A673 (cell line): ENCODE data around the gene SLC35A4. TPM values are rescaled to one million over a fixed set of nuclear protein-coding genes. Genes with fewer than 3 reads are reported as not detected.

Experiments used
- BruUV-seq: library from RNA; stranded (reverse); fragments of 400-500 nt; replicated peaks from 2 replicates; lab custom pipeline; 2021; lab: Mats Ljungman, UMichigan
- CTCF ChIA-PET: fragments of 300-600 bp; sonication (Branson Sonifier 250); formaldehyde crosslinking; loops from one replicate; lab custom pipeline; 2022; ENCODE audit warnings: antibody characterized with exemption; lab: Charles Lee
- POLR2A ChIA-PET: fragments of 300-600 bp; sonication (Branson Sonifier 250); formaldehyde crosslinking; loops from one replicate; lab custom pipeline; 2022; ENCODE audit warnings: antibody characterized with exemption; ENCODE audit not compliant: low non-redundant PET; lab: Charles Lee
- DNase-seq: peaks from one replicate; pipeline ENCODE4 v3.0.0-alpha.2; 2015; ENCODE audit warnings: low spot score
- H3K27ac ChIP-seq: fragments of 200-600 bp; sonication (generic); 2 replicates; pipeline ENCODE4 v1.5.1; 2016; ENCODE audit warnings: mixed run types, low read depth, mild to moderate bottlenecking, mixed read lengths, antibody characterized with exemption, low read length; ENCODE audit not compliant: poor library complexity, severe bottlenecking
- H3K27me3 ChIP-seq: fragments of 200-600 bp; sonication (generic); replicated peaks from 2 replicates; pipeline ENCODE4 v1.6.1; 2017; ENCODE audit warnings: mixed run types, low read depth, mild to moderate bottlenecking, mixed read lengths, antibody characterized with exemption, low read length; ENCODE audit not compliant: insufficient read depth, poor library complexity
- H3K36me3 ChIP-seq: fragments of 200-600 bp; sonication (generic); 2 replicates; pipeline ENCODE4 v1.6.1; 2016; ENCODE audit warnings: mixed run types, mild to moderate bottlenecking, mixed read lengths, antibody characterized with exemption, low read length; ENCODE audit not compliant: insufficient read depth, poor library complexity, severe bottlenecking
- H3K4me1 ChIP-seq: fragments of 200-600 bp; sonication (generic); 2 replicates; pipeline ENCODE4 v1.6.1; 2017; ENCODE audit warnings: mixed run types, mild to moderate bottlenecking, mixed read lengths, antibody characterized with exemption, low read length; ENCODE audit not compliant: insufficient read depth, poor library complexity, severe bottlenecking
- H3K4me3 ChIP-seq: fragments of 200-600 bp; sonication (generic); 2 replicates; pipeline ENCODE4 v1.5.1; 2016; ENCODE audit warnings: low read depth, mixed run types, mild to moderate bottlenecking, mixed read lengths, low read length; ENCODE audit not compliant: poor library complexity, severe bottlenecking
- H3K9me3 ChIP-seq: fragments of 200-600 bp; sonication (generic); 2 replicates; pipeline ENCODE4 v1.6.1; 2016; ENCODE audit warnings: mixed run types, low read depth, mild to moderate bottlenecking, mixed read lengths, antibody characterized with exemption, low read length; ENCODE audit not compliant: poor library complexity, severe bottlenecking
- EZH2 ChIP-seq: fragments of 200-600 bp; sonication (generic); IDR thresholded peaks from 2 replicates; pipeline ENCODE4 v1.6.1; 2017; ENCODE audit warnings: borderline replicate concordance, low read depth, mild to moderate bottlenecking, mixed read lengths, antibody characterized with exemption, low read length; ENCODE audit not compliant: poor library complexity, severe bottlenecking
- intact Hi-C: fragments of 100-400 bp; cut with micrococcal nuclease; formaldehyde crosslinking; loops from one replicate; pipeline ENCODE4 v1.10.0; 2022; ENCODE audit not compliant: unreplicated experiment
- total RNA-seq: library from RNA; stranded (reverse); gene quantifications from 2 replicates; pipeline ENCODE4 v1.2.3, GENCODE V29; 2021
- TF ChIP-seq, protein P1 (sequence below): fragments of 300-800, 200-600 bp; sonication (generic); conservative IDR thresholded peaks from 2 replicates; pipeline ENCODE4 v1.5.1; 2017; ENCODE audit warnings: low read depth, mild to moderate bottlenecking, antibody characterized with exemption, low read length, moderate library complexity, mixed read lengths

SLC35A4 gene
- total RNA-seq, 1 experiment from 2014 or later: 99.6 TPM

DNA sequence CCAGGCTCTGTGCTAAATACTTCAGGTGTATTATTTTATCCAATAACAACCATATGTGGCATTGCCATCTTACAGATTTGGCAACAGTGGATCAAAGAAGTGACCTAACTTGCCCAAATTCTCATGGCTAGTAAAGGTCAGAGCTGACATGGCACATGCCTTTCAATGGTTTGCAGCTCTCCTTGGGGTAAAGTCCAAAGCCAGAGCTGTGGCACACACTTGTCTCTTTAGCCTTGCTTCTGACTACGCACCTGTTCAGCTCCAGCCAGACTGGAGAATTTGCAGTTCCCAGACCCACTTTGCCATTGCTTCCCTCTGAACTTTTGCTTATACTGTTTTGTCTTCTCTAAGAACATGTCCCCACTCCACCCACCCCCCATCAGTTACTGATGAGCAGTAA lies 5.9 kb downstream of the SLC35A4 start:
- no TSS peak for BruUV-seq
- DNase-seq: no peak
- ChIA-PET POLR2A (no interaction called here), CTCF (no interaction called here)
- no peak overlapping the region for H3K27ac ChIP-seq
- intact Hi-C loops: no loop called here
- no peak for TF ChIP-seq EZH2
- TF ChIP-seq, protein P1, sequence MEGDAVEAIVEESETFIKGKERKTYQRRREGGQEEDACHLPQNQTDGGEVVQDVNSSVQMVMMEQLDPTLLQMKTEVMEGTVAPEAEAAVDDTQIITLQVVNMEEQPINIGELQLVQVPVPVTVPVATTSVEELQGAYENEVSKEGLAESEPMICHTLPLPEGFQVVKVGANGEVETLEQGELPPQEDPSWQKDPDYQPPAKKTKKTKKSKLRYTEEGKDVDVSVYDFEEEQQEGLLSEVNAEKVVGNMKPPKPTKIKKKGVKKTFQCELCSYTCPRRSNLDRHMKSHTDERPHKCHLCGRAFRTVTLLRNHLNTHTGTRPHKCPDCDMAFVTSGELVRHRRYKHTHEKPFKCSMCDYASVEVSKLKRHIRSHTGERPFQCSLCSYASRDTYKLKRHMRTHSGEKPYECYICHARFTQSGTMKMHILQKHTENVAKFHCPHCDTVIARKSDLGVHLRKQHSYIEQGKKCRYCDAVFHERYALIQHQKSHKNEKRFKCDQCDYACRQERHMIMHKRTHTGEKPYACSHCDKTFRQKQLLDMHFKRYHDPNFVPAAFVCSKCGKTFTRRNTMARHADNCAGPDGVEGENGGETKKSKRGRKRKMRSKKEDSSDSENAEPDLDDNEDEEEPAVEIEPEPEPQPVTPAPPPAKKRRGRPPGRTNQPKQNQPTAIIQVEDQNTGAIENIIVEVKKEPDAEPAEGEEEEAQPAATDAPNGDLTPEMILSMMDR: no peak
- no peaks in the 10 kb centered on the region for H3K9me3 ChIP-seq
- peaks cover 5% of the 10 kb centered on the region for H3K4me1 ChIP-seq
- H3K36me3 ChIP-seq: peaks cover 21% of the 10 kb centered on the region
- no peak overlapping the region for H3K4me3 ChIP-seq
- H3K27me3 ChIP-seq: no peaks in the 10 kb centered on the region

GRCh38 chr5:140571105-140571504 lies 6.5 kb downstream of the SLC35A4 start:
- peaks cover 21% of the 10 kb centered on the region for H3K36me3 ChIP-seq
- H3K9me3 ChIP-seq: no peaks in the 10 kb centered on the region
- CTCF ChIA-PET: no interaction called here
- no peak overlapping the region for H3K4me3 ChIP-seq
- TF ChIP-seq EZH2: no peak
- TF ChIP-seq, protein P1: no peak
- BruUV-seq: no TSS peak
- H3K4me1 ChIP-seq: no peaks in the 10 kb centered on the region
- POLR2A ChIA-PET: no interaction called here
- intact Hi-C loops: no loop called here
- no peaks in the 10 kb centered on the region for H3K27me3 ChIP-seq
- no peak overlapping the region for H3K27ac ChIP-seq
- DNase-seq: no peak

DNA sequence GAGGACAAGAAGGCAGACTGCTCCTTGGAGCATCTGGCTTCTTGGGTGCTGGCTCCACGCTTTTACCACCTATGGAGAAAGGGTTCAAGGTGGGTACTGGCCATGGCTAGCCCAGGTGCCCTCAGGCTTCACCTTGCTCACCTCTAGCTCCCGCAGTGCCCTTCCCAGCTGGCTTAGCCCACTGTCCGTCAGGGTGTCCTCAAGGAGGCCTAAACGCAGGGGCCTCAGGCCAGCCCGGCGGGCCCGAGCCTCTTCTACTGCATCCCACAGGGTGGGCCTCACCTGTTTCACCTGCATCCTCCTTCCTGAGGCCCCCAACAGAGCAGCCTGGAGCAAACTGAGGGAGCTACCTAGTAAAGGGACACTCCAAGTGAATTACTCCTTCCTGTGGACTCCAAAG lies 9.1 kb downstream of the SLC35A4 start:
- no TSS peak for BruUV-seq
- H3K4me1 ChIP-seq: no peaks in the 10 kb centered on the region
- H3K27me3 ChIP-seq: no peaks in the 10 kb centered on the region
- ChIA-PET POLR2A (no interaction called here), CTCF (no interaction called here)
- no peak overlapping the region for H3K27ac ChIP-seq
- H3K4me3 ChIP-seq: no peak overlapping the region
- no peak for DNase-seq
- intact Hi-C loops: no loop called here
- H3K36me3 ChIP-seq: no peaks in the 10 kb centered on the region
- TF ChIP-seq, protein P1: no peak
- no peak for TF ChIP-seq EZH2
- no peaks in the 10 kb centered on the region for H3K9me3 ChIP-seq
